ENCODE results near the gene SYCP2L.

DNA sequence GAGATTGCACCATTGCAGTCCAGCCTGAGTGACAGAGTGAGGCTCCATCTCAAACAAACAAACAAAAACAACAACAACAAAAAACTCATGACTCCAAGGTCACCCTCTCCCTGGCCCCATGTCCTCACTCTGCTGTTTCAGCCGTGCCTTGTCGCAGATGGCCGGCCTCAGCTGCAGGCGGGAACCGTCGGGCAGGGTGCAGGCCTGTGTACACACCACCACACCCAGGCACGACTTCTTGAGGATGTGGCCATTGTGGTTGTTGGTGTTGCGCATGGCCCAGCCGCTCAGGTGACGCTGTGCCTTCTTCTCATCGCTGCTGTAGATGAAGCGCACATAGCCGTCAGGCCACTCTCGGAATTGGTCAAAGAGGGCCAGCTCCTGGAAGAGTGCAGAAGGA lies 9.8 kb upstream of the SYCP2L start:
- TF ChIP-seq EZH2 (IDR thresholded peaks at IDR 0.05; ENCODE audit: borderline replicate concordance, low read length), result no peak
- TF ChIP-seq, protein P1, sequence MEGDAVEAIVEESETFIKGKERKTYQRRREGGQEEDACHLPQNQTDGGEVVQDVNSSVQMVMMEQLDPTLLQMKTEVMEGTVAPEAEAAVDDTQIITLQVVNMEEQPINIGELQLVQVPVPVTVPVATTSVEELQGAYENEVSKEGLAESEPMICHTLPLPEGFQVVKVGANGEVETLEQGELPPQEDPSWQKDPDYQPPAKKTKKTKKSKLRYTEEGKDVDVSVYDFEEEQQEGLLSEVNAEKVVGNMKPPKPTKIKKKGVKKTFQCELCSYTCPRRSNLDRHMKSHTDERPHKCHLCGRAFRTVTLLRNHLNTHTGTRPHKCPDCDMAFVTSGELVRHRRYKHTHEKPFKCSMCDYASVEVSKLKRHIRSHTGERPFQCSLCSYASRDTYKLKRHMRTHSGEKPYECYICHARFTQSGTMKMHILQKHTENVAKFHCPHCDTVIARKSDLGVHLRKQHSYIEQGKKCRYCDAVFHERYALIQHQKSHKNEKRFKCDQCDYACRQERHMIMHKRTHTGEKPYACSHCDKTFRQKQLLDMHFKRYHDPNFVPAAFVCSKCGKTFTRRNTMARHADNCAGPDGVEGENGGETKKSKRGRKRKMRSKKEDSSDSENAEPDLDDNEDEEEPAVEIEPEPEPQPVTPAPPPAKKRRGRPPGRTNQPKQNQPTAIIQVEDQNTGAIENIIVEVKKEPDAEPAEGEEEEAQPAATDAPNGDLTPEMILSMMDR (conservative IDR thresholded peaks at IDR 0.05 in 1 of 2, IDR thresholded peaks at IDR 0.05 in 1 of 2; ENCODE audit: extremely low read depth in 1 of 2, insufficient read depth in 1 of 2, low read depth in 1 of 2, low read length in 2 of 2), result no peak

Data from mammary epithelial cell (primary cell).